HCT116 (cell line): ENCODE results near the gene ABCC10.
"Not testable (repeated sequence)": the region's sequence is repeated elsewhere in the genome, so short reads cannot be mapped to it uniquely, and the experiment has no call there.

Experiments
- EGR1 ChIP-seq: IDR thresholded peaks from 2 replicates; pipeline ENCODE4 v1.6.1; 2012; ENCODE audit warnings: low read depth
- FOSL1 ChIP-seq: IDR thresholded peaks from 2 replicates; pipeline ENCODE4 v1.6.1; 2012; ENCODE audit warnings: low read depth
- JUND ChIP-seq: IDR thresholded peaks from 2 replicates; pipeline ENCODE4 v1.6.1; 2012
- POLR2A ChIP-seq: IDR thresholded peaks from 2 replicates; pipeline ENCODE4 v1.7.0; 2011; ENCODE audit warnings: borderline replicate concordance; ENCODE audit not compliant: insufficient read depth, insufficient read length; ENCODE audit errors: extremely low read depth
- POLR2AphosphoS5 ChIP-seq: IDR thresholded peaks from 2 replicates; pipeline ENCODE4 v1.6.1; 2011; ENCODE audit warnings: mild to moderate bottlenecking, low read depth, low read length, moderate library complexity
- REST ChIP-seq: IDR thresholded peaks from 2 replicates; pipeline ENCODE4 v1.6.1; 2012; ENCODE audit warnings: low read depth
- SP1 ChIP-seq: IDR thresholded peaks from 2 replicates; pipeline ENCODE4 v1.6.1; 2012; ENCODE audit warnings: low read depth
- TCF7L2 ChIP-seq: IDR thresholded peaks from 2 replicates; pipeline ENCODE4 v1.7.0; 2011; ENCODE audit warnings: borderline replicate concordance, inconsistent platforms; ENCODE audit not compliant: insufficient read depth, insufficient read length; ENCODE audit errors: extremely low read depth
- ZBTB33 ChIP-seq: IDR thresholded peaks from 2 replicates; pipeline ENCODE4 v1.6.1; 2011; ENCODE audit warnings: mild to moderate bottlenecking, low read length, moderate library complexity; ENCODE audit not compliant: insufficient replicate concordance; ENCODE audit errors: extremely low read depth
- ZNF274 ChIP-seq: fragments of 200-500 bp; sonication (Bioruptor generic); IDR thresholded peaks from 2 replicates; pipeline ENCODE4 v1.6.1; 2014; ENCODE audit warnings: mild to moderate bottlenecking, low read depth, low read length, inconsistent platforms
- TF ChIP-seq, protein P1 (sequence below), 3 experiments: fragments of 200-600 bp in 1 of 3; sonication (generic) in 1 of 3; IDR thresholded peaks in 2 of 3; conservative IDR thresholded peaks in 1 of 3; 2 replicates each; pipeline ENCODE4 v1.5.1; 2012 to 2017; ENCODE audit warnings: low read depth in 2 of 3, low read length in 2 of 3, antibody characterized with exemption in 1 of 3, borderline replicate concordance in 1 of 3, control low read depth in 1 of 3, mild to moderate bottlenecking in 1 of 3, mixed read lengths in 1 of 3, mixed run types in 1 of 3, moderate library complexity in 1 of 3; ENCODE audit not compliant: insufficient read depth in 1 of 3

GRCh38 chr6:43425083-43425482 lies 2.3 kb upstream of the ABCC10 start:
- TF ChIP-seq, protein P1, sequence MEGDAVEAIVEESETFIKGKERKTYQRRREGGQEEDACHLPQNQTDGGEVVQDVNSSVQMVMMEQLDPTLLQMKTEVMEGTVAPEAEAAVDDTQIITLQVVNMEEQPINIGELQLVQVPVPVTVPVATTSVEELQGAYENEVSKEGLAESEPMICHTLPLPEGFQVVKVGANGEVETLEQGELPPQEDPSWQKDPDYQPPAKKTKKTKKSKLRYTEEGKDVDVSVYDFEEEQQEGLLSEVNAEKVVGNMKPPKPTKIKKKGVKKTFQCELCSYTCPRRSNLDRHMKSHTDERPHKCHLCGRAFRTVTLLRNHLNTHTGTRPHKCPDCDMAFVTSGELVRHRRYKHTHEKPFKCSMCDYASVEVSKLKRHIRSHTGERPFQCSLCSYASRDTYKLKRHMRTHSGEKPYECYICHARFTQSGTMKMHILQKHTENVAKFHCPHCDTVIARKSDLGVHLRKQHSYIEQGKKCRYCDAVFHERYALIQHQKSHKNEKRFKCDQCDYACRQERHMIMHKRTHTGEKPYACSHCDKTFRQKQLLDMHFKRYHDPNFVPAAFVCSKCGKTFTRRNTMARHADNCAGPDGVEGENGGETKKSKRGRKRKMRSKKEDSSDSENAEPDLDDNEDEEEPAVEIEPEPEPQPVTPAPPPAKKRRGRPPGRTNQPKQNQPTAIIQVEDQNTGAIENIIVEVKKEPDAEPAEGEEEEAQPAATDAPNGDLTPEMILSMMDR (IDR thresholded peaks at IDR 0.05 in 2 of 3, conservative IDR thresholded peaks at IDR 0.05 in 1 of 3; ENCODE audit: borderline replicate concordance in 1 of 3, insufficient read depth in 1 of 3, low read depth in 2 of 3, low read length in 2 of 3): not testable (repeated sequence)
- TF ChIP-seq POLR2A, TCF7L2, SP1, POLR2AphosphoS5, FOSL1, EGR1, ZBTB33, JUND, REST, ZNF274: not testable (repeated sequence)
